GM19351 (cell line): ENCODE results near the gene PPP1R2.

ENCODE experiments used
- ATAC-seq: cut with Tn5 transposase; IDR thresholded peaks from one replicate; pipeline ENCODE4 v1.9.1; 2021; ENCODE audit warnings: mild to moderate bottlenecking, moderate library complexity; ENCODE audit not compliant: unreplicated experiment

Gene PPP1R2

DNA sequence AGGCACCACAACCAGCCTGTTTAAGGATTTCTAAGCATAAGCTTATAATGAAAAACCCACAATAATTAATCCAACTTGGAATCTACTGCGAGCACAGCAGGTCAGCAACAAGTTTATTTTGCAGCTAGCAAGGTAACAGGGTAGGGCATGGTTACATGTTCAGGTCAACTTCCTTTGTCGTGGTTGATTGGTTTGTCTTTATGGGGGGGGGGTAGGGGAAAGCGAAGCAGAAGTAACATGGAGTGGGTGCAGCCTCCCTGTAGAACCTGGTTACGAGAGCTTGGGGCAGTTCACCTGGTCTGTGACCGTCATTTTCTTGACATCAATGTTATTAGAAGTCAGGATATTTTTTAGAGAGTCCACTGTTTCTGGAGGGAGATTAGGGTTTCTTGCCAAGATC lies 25.5 kb upstream of the PPP1R2 start:
- ATAC-seq = no peak

DNA sequence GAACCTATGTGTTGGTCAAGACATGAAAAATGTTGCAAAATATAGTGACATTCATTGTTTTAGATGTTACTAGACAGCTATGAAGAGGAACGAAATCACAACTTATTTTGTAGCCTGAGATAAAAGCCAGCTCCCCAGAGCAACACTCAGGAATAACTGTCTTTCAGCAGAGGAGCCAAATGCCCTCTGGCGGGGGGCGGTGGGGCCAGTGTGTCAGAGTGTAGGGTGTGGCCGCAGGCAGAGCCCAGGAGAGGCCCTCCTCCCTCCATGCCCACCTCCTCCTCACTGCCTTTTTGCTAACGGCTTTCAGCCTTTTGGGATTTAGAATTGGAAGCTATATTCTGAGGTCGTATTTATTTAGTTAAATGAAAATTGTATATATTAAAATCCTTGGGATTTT lies 23.7 kb upstream of the PPP1R2 start:
- ATAC-seq = no peak

DNA sequence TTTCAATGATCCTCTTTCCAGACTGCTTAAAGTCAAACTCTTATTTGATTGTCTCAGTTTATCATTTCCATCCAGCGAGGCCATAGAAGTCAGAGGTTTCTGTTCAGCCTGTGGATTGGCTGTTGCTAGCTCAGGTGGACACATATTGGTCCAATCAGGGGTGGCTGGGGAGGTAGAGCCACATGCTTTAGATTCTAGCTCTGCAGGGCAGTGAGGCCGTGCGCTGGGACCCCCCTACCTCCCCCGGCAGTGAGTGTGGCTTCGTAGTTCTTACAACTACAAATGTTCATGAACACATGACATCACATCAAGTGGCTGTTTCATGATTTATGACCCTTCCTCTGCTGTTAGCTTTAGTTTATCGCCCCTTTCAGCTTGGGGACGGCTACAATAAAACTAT lies 22.6 kb upstream of the PPP1R2 start:
- no peak for ATAC-seq

DNA sequence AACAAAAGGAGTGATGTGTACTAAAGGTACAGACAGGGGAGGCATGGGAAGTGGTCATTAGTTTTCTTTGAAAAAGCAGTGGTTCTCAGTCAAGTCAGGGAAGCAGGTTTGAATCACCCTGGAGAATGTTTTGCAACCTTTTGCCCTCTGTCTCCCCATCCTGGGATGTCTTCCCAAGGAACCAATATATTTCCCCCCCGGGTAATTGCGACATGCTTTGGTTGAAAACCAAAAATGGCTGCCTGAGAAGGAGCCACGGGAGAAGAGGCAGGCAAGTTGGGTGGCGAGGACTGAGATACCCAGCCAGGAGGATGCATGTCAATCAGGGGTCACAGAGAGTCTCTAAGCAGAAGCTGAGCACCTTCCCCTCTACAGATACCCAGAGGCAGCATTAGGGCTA lies 20.2 kb upstream of the PPP1R2 start:
- ATAC-seq = no peak

DNA sequence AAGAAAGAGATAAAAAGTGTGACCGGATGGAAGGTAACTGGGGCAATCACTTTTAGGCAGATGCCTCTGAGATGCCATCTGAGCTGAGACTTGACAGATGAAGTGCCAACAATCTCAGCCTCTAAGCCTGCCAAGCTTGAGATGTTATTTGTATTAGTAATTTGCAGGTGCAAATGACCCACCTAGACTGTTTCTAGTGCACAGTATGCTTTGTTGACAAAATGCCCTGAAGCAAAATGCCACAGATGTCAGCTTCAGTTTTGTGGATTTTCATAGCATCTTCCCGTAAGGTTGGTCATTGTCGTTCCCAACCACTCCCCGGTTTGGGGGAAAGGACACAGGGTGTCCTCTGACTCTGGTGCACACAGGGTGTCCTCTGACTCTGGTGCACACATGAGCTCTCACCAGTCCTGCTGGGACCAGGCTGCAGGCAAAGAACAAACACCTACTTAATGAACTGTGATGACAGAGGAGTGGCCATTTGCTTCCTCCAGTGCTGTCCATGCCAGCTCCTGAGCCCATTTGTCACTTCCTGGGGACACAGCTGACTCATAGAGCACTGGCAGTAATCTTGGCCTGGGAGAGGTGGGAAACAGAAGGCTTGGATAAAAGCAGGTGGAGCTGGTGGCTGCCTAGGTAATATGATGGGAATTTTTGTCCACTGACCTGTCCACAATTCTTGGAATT lies 16.7 kb upstream of the PPP1R2 start:
- no peak for ATAC-seq

DNA sequence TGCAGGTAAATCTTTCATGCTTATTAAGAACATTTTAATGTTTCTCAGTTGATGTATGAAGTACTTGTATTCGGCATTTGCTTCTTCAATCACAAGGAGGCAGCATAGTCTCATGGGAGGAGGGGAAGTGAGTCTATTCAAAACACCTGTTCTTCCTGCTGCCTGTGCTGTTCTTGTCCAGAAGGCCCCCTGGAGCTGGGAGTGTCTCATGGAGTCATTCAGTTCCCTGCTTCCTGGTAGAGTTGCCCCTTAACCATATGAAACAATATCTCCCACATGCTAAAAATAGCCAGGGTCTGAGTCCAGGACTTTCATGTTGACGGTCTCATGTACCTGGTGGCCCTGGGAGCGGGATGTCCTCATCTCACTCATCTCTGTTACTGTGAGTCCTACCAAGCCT lies 15.5 kb upstream of the PPP1R2 start:
- ATAC-seq = no peak

DNA sequence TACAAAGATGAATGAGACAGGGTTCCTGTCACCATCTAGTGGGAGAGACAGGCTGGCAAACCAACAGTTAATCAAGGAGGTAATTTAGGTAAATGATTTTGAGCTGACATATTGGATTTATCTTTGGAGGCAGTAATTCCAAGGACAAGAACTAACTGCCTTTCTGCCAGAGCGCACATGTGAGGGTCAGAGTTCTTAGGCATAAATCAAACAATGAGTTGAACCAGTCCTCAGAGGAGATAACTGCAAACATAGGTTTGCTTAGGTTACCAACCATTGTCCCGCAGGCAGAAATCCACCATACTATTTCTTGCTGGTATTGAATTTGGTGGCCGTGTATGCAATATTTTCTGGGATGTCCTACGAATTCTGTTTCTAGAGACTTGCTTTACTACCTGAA lies 14.2 kb upstream of the PPP1R2 start:
- no peak for ATAC-seq

DNA sequence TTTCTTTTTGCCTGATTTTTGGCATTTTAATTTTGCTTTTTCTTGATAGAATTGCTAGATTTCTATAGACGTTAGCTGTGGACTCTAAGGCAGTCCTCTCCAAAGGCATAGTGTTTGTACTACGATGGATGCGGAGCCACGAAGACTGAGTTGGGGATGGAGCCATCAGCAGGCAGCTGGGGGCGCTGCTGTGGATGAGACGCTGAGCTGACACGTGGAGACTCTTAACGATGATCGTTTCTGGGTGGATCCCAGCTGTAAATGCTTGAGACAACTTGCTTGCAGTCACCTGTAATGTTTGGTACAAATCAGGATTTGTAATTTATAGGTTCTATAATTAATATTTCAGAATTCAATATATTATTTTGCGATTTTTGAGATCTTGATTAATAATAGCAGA lies 13.3 kb upstream of the PPP1R2 start:
- no peak for ATAC-seq

DNA sequence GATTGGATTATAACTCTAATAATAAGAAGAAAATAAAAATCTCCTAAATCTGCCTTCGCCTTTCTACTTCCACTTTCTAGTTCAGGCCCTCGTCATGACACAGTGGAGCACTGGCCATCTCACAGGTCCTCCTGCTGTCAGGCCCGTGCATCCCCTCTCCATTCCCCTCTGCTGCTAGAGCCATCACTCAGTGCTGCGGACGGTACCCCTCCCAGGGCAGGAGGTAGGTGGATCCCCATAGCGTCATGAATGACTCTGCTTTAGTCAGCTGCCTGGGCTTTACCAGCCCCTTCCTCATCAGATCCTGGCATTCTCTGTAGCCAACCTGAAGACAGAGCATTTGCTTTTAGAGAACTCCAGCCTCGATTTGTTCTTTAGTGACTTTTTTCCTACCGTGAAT lies 12.0 kb upstream of the PPP1R2 start:
- ATAC-seq = no peak

DNA sequence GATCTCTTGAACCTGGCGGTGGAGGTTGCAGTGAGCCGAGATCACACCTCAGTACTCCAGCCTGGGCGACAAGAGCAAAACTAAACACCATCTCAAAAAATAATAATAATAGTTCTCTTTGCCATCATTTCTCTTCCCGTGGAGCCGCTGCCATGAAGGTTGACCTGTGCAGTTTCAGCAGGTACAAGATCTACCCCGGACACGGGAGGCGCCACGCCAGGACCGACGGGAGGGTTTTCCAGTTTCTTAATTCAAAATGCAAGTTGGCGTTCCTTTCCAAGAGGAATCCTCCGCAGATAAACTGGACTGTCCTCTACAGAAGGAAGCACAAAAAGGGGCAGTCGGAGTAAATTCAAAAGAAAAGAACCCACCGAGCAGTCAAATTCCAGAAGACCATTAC lies 11.3 kb upstream of the PPP1R2 start:
- ATAC-seq = no peak

DNA sequence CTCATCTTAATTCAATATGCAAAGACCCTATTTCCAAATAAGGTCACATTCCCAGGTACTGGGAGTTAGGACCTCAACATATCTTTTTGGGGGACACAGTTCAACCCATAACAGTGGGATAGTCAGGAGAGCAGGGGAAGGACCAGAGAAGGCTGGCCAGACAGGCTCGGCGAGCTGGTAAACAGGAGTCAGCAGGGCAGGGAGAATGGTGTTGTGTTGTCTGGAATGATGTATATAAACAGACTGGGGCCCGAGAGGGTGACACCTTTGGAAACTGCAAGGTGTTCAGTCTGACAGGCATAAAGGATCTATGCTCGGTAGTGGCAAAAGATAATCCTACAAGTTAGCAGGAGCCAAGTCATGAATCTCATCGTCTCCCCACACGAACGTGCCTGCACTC lies 10.1 kb upstream of the PPP1R2 start:
- no peak for ATAC-seq

DNA sequence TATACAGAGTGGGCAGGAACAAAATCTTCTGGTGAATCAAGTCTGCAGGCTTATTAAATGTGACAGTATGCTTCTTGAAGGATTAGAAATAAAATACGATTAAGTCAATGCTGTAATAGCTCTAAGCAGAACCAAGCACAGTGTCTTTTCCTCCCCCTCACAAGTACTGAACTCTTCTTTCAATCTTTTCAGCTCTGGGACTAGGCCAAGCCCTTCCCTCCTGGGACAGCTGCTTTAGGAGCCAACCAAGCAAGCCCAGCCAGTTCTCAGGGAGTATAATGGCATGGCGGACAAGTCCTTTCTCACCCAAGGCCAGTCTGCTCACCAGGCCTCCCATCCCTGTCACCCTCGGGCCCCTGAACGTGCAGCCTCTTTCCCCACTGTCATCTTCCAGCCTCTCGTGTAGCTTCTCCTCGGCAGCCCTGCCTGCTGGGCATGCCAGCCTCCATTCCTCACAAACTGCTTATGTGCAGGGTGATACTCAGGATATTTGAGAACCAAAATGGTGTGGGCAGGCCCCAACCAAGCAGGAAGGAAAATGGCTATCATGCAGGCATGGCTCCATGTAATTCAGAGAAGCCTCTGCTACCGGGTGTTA lies 8.4 kb upstream of the PPP1R2 start:
- no peak for ATAC-seq

DNA sequence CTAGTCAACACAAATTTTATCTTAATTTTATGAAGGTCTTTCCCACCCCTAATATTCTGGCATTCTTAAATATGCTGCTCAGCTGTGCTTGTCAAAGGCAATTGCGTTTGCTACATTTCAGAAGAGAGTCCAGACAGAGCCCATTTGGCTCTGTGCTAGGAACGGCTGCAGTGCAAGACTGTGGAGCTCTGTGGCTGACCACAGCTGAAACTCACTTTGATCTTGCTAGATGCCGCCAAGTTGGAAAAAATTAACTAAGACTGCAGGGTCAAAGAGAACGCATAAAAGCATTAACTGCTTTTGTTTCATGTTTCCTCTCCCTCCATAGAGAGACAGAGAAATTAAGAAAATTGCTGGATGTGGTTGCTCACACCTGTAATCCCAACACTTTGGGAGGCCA lies 7.6 kb upstream of the PPP1R2 start:
- ATAC-seq = no peak

DNA sequence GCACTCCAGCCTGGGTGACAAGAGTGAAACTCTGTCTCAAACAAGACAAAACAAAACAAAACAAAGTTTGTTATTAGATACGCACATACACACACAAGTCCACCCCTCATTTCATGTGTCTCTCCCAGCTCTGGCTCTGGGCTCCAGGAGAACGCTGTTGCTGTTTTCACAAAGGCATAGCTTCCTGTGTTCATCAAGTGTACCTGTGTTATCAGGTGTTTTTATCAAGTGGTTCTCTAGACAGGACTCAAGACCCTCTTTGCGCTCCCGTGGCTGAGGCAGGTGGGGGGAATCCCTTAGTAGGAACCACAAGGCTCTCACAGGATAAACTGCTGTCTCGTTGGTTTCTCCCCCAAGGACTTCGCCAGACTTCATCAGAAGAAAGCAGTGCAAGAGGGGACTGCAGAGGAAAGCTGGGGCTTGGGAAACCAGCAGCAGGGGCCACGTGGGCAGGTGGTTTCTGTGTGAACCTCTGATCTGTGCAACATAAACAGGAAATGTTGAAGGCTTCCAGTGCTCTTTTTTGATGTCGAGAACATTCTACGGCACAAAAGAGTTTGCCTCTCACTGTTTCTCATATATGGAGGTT lies 6.9 kb upstream of the PPP1R2 start:
- ATAC-seq = peak; percentile 74

DNA sequence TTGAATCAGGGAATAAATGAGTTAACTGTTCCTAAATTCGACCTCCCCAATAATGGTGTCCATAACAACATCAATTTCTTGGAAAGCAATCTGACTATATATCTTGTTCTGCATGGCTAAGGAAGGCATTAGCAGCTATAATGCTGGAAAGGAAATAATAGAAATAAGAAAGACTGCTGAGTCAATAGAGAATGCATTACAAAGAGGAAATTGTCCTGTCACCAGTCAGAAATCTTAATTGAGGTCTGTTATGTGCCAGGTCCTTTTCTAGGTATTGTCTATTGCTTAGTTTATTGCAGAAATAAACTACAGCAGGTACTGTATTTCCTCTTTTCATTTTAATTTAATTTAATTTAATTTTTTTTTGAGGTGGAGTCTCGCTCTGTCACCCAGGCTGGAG lies 5.9 kb upstream of the PPP1R2 start:
- no peak for ATAC-seq

DNA sequence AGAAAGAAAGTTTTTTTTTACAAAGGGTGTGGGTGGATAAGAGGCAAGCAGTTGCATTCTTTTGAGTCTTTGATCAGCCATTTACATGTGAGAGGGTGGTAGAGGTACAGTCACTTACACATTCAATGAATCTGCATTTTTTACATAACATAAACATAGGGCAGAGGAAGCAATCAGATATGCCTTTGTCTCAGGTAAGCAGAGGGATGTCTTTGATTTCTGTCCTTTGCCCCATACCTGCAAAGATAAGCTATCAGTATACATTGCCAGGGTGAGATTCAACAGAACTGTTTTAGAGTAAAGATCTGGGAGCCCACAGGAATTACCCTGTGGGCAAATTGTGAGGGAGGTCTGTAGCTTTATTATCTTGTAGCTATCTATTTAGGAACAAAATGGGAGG lies 5.4 kb upstream of the PPP1R2 start:
- ATAC-seq = no peak

DNA sequence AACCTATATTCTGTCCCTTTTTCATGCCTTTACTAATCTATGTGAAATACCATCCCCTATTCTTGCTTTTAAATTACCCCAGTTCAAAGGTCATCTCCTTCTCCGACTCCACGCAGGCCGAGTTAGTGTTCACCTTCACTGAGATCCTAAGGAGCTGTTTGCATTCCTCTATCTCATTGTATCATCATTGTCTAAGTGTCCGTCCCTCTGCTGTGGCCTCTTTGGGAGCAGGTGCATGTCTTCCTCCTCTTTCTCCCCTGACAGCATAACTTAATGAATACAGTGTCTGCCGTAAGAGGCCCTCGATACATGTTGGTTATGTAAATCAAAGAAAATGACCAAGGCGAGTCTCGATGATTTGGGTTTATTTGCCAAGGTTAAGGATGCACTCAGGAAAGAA lies 4.9 kb upstream of the PPP1R2 start:
- ATAC-seq = no peak

DNA sequence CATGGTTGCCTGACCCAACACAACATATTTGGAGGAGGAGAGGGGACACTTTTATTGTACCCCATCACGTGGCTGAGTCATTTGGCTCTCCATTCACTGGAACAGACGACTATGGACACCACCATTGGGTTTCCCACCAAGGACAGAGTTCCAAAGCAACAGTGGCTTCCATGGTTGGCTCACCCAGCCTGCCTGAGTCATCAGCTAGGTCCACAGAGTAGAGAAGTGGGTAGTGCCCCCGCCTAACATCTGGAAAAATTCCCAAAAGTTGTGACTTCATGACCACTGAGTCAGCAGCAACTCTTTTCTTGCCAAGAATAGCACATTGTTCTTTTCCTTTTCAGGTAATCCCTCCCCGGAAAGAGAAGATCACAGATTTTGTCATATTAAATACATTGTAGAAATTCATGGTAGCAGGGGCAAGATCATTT lies 3.0 kb upstream of the PPP1R2 start:
- no peak for ATAC-seq

DNA sequence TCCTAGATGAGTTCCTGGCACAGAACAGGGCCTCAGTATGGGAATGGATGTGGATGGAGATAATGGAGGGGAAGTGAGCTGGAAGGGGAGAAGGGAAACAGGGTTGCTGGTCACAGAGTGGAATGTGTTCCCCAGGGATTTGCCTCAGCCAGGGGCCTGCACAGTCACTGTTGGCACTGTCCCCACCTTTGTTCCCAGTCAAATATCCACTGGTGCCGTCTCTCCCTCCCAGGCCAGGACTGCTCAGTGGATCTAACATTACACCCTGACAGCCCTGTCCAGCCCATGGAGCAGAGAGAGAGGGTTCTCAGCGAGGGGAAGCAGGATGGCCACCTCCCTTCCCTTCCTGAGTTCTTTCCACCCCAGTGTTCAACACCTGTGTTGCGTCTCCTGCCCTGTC lies 1.5 kb upstream of the PPP1R2 start:
- no peak for ATAC-seq

DNA sequence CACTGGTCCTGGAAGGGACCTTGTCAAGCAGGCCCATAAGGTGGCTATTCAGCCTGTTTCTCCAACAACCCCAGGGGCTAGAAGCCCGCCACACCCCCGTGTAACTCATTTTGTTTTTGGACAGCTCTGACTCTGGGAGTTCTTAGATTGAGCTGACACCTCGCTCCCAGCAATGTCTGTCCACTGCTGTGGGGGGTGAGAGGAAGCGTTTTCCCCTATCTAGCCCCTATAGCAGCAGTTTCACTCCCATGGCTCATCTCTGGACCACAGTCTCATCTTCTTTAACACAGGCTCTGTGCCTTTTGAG lies 1.1 kb upstream of the PPP1R2 start:
- ATAC-seq = no peak

DNA sequence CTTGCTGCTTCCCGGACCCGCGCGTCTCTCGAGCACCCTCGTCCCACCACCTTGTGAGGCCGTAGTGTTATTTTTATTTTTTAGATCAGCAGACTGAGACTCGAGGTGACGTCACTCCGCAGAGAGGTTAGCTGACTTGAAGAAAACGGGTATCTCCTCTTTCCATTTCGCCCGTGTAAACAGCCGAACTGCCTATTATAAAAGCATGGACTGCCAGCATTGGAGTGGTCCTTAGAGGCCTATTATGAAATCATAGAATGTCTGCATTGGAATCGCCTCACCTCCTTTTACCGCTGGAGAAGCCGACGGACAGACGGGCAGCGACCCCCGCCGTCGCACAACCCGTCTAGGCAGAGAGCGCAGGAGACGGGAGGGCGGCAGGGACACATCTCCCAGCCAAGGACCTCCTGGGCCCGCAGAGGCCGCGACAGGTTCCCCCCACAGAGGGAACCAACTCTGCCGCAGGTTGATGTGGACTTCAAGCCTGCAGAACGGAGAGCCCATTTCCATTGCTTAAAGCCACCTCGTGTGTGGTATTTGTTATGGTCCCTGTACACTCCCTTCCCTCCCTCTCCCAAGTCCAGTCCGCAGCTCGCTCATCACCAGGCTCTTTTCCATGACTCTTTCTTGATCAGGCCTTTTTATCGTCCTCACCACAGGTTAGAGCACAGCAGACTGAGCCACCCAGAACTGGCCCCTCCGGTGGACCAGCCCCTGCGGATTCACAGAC lies 540 bp upstream of the PPP1R2 start:
- ATAC-seq = peak; percentile 14

DNA sequence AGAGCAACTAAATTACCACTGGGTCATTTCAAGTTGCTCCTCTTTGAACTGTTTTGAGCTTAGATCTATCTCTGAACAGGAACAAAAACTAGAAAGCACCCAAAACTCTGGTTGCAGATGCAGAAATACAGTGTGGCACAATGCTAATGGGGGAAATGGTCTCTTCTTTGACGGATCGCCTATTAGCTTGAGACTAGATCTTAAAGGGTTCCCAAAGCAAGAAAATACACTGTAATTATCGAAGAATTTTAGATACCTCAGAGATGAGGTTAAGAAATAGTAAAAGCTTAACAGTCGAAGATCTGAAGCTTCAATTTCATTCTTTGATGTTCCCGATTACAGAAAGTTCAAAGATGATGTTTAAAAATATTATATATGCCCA lies 818 bp downstream of the PPP1R2 start:
- ATAC-seq = peak; percentile 22
